ENCODE measurements around the gene PARD6G.
"Not testable (repeated sequence)": the region's sequence is repeated elsewhere in the genome, so short reads cannot be mapped to it uniquely, and the experiment has no call there.

The PARD6G gene

GRCh38 chr18:80241919-80242777, 5.2 kb downstream of the PARD6G start:
- no peak for DNase-seq

GRCh38 chr18:80239830-80240229, 7.5 kb downstream of the PARD6G start:
- DNase-seq: no peak

GRCh38 chr18:80238651-80239260, 8.6 kb downstream of the PARD6G start:
- DNase-seq: no peak

- not testable (repeated sequence) for DNase-seq
Observed at GRCh38 chr18:80237519-80237918, 9.8 kb downstream of the PARD6G start.

- DNase-seq: no peak
Observed at GRCh38 chr18:80234398-80234797, 12.9 kb downstream of the PARD6G start.

- no peak for DNase-seq
Observed at GRCh38 chr18:80233899-80234298, 13.4 kb downstream of the PARD6G start.

GRCh38 chr18:80233201-80233835, 14.0 kb downstream of the PARD6G start:
- no peak for DNase-seq

- no peak for DNase-seq
Observed at GRCh38 chr18:80232710-80233109, 14.6 kb downstream of the PARD6G start.

- DNase-seq: no peak
Observed at GRCh38 chr18:80232030-80232429, 15.3 kb downstream of the PARD6G start.

GRCh38 chr18:80231616-80232015, 15.7 kb downstream of the PARD6G start:
- DNase-seq: no peak

GRCh38 chr18:80231151-80231550, 16.2 kb downstream of the PARD6G start:
- DNase-seq: no peak

- no peak for DNase-seq
Observed at GRCh38 chr18:80229766-80230745, 17.3 kb downstream of the PARD6G start.

- no peak for DNase-seq
Observed at GRCh38 chr18:80229363-80229762, 18.0 kb downstream of the PARD6G start.

GRCh38 chr18:80228051-80228848, 19.1 kb downstream of the PARD6G start:
- DNase-seq: no peak

- DNase-seq: no peak
Observed at GRCh38 chr18:80227472-80227871, 19.8 kb downstream of the PARD6G start.

- DNase-seq: no peak
Observed at GRCh38 chr18:80225685-80226084, 21.6 kb downstream of the PARD6G start.

GRCh38 chr18:80223581-80224148, 23.6 kb downstream of the PARD6G start:
- no peak for DNase-seq

- DNase-seq: not testable (repeated sequence)
Observed at GRCh38 chr18:80219488-80219887, 27.8 kb downstream of the PARD6G start.

- DNase-seq: no peak
Observed at GRCh38 chr18:80218341-80219227, 28.7 kb downstream of the PARD6G start.

GRCh38 chr18:80213182-80213581, 34.1 kb downstream of the PARD6G start:
- no peak for DNase-seq
